ENCODE results near the gene CYP4F8. TPM values are rescaled to one million over a fixed set of nuclear protein-coding genes. Genes with fewer than 3 reads are reported as not detected.
"Not testable (repeated sequence)": the region's sequence is repeated elsewhere in the genome, so short reads cannot be mapped to it uniquely, and the experiment has no call there.

Gene CYP4F8
- total RNA-seq, 1 donor from 2014 or later, result not detected

GRCh38 chr19:15644066-15644741, 29.2 kb downstream of the CYP4F8 start:
- DNase-seq (ENCODE audit: low read depth in 2 of 2), result no peak

- no peak for DNase-seq (ENCODE audit: low read depth in 2 of 2)
These were observed 29.8 kb downstream of the CYP4F8 start for GRCh38 chr19:15644816-15645215.

GRCh38 chr19:15649526-15649925, 34.5 kb downstream of the CYP4F8 start:
- DNase-seq (ENCODE audit: low read depth in 2 of 2), result no peak

- not testable (repeated sequence) for DNase-seq (ENCODE audit: low read depth in 2 of 2)
These were observed 35.1 kb downstream of the CYP4F8 start for GRCh38 chr19:15650123-15650522.

GRCh38 chr19:15651791-15652190, 36.8 kb downstream of the CYP4F8 start:
- DNase-seq (ENCODE audit: low read depth in 2 of 2), result no peak

- DNase-seq (ENCODE audit: low read depth in 2 of 2), result no peak
These were observed 37.7 kb downstream of the CYP4F8 start for GRCh38 chr19:15652559-15653278.

GRCh38 chr19:15656467-15656866, 41.4 kb downstream of the CYP4F8 start:
- no peak for DNase-seq (ENCODE audit: low read depth in 2 of 2)

GRCh38 chr19:15663247-15663646, 48.2 kb downstream of the CYP4F8 start:
- DNase-seq (ENCODE audit: low read depth in 2 of 2), result no peak

- no peak for DNase-seq (ENCODE audit: low read depth in 2 of 2)
These were observed 51.2 kb downstream of the CYP4F8 start for GRCh38 chr19:15666186-15666585.

- DNase-seq (ENCODE audit: low read depth in 2 of 2), result no peak
These were observed 51.9 kb downstream of the CYP4F8 start for GRCh38 chr19:15666883-15667282.

- DNase-seq (ENCODE audit: low read depth in 2 of 2), result no peak
These were observed 54.4 kb downstream of the CYP4F8 start for GRCh38 chr19:15669440-15669839.

GRCh38 chr19:15669891-15670290, 54.9 kb downstream of the CYP4F8 start:
- DNase-seq (ENCODE audit: low read depth in 2 of 2), result no peak

GRCh38 chr19:15671237-15671821, 56.3 kb downstream of the CYP4F8 start:
- DNase-seq (ENCODE audit: low read depth in 2 of 2), result no peak

- DNase-seq (ENCODE audit: low read depth in 2 of 2), result no peak
These were observed 57.0 kb downstream of the CYP4F8 start for GRCh38 chr19:15671891-15672579.

GRCh38 chr19:15672580-15673175, 57.7 kb downstream of the CYP4F8 start, which contains the start of gene CYP4F12:
CYP4F12 (plus strand) TSS chr19:15673087; CDS start chr19:15673530, 443 bp downstream.
- no peak for DNase-seq (ENCODE audit: low read depth in 2 of 2)

GRCh38 chr19:15673176-15673654, 58.2 kb downstream of the CYP4F8 start:
- no peak for DNase-seq (ENCODE audit: low read depth in 2 of 2)

GRCh38 chr19:15675560-15675959, 60.5 kb downstream of the CYP4F8 start:
- no peak for DNase-seq (ENCODE audit: low read depth in 2 of 2)

GRCh38 chr19:15679089-15679488, 64.1 kb downstream of the CYP4F8 start:
- DNase-seq (ENCODE audit: low read depth in 2 of 2), result no peak

GRCh38 chr19:15679865-15680264, 64.8 kb downstream of the CYP4F8 start:
- not testable (repeated sequence) for DNase-seq (ENCODE audit: low read depth in 2 of 2)

All from dermis microvascular lymphatic vessel endothelial cell (primary cell).